ENCODE measurements around the gene FARS2. TPM values are rescaled to one million over a fixed set of nuclear protein-coding genes. Genes with fewer than 3 reads are reported as not detected.

Gene FARS2
- polyA plus RNA-seq, 1 of the 3 experiments (the other 2 are of a cell fraction) = 12.5 TPM

GRCh38 chr6:5638666-5639065 lies 377.4 kb downstream of the FARS2 start:
- no peaks in the 10 kb centered on the region for H3F3A ChIP-seq (replicated peaks; ENCODE audit: insufficient read depth)
- CTCF ChIA-PET = no interaction called here
- peaks cover 0 to 12% of the 10 kb centered on the region in 2 experiments; a peak in 1 of 4 replicates for H3K4me1 ChIP-seq (ENCODE audit: control insufficient read depth in 1 of 2, insufficient read depth in 2 of 2, low read depth in 1 of 2, low read length in 1 of 2)
- H3K4me3 ChIP-seq (ENCODE audit: low read depth in 2 of 2, low read length in 1 of 2) = no peak overlapping the region
- H4K20me1 ChIP-seq (ENCODE audit: insufficient read depth) = no peaks in the 10 kb centered on the region
- POLR2A ChIA-PET = no interaction called here
- H2AFZ ChIP-seq (ENCODE audit: low read depth) = no peak overlapping the region
- H3K4me2 ChIP-seq = no peak overlapping the region
- TF ChIP-seq TAF1 (IDR thresholded peaks at IDR 0.05; ENCODE audit: borderline replicate concordance, low read depth, low read length) (no peak), YY1 (IDR thresholded peaks at IDR 0.05; ENCODE audit: low read depth) (no peak), FOXJ3 (CRISPR knock-in tag; IDR thresholded peaks at IDR 0.05) (no peak), TEAD4 (IDR thresholded peaks at IDR 0.05; ENCODE audit: borderline replicate concordance, insufficient read depth) (no peak), REST (IDR thresholded peaks at IDR 0.05; ENCODE audit: low read depth, low read length) (no peak), USF2 (IDR thresholded peaks at IDR 0.05; ENCODE audit: borderline replicate concordance, low read depth, low read length) (no peak), GATA2 (CRISPR knock-in tag; IDR thresholded peaks at IDR 0.05) (no peak), EZH2phosphoT487 (IDR thresholded peaks at IDR 0.05; ENCODE audit: borderline replicate concordance, low read depth) (no peak), MAX (IDR thresholded peaks at IDR 0.05; ENCODE audit: low read depth) (no peak), JUND (IDR thresholded peaks at IDR 0.05) (no peak), TCF12 (IDR thresholded peaks at IDR 0.05) (no peak), FOXM1 (IDR thresholded peaks at IDR 0.05; ENCODE audit: low read depth) (no peak), FOSL2 (IDR thresholded peaks at IDR 0.05; ENCODE audit: borderline replicate concordance, low read depth) (no peak), MXI1 (IDR thresholded peaks at IDR 0.05; ENCODE audit: low read depth, low read length) (no peak), RXRA (IDR thresholded peaks at IDR 0.05; ENCODE audit: borderline replicate concordance, low read depth) (no peak), CTCF (IDR thresholded peaks at IDR 0.05) (no peak), IRF3 (IDR thresholded peaks at IDR 0.05; ENCODE audit: low read depth, low read length) (no peak), SIN3A (IDR thresholded peaks at IDR 0.05; ENCODE audit: borderline replicate concordance, low read depth, low read length) (no peak), RFX5 (IDR thresholded peaks at IDR 0.05; ENCODE audit: low read length) (no peak), CHD2 (IDR thresholded peaks at IDR 0.05; ENCODE audit: low read length, partially characterized antibody) (no peak)
- H3K27me3 ChIP-seq (ENCODE audit: insufficient read depth) = no peaks in the 10 kb centered on the region
- peaks cover 0 to 2% of the 10 kb centered on the region in 2 experiments for H3K36me3 ChIP-seq (replicated peaks in 1 of 2; ENCODE audit: control insufficient read depth in 1 of 2, insufficient read depth in 2 of 2, low read length in 1 of 2)
- H3K27ac ChIP-seq (ENCODE audit: low read depth in 2 of 2, low read length in 1 of 2) = no peak overlapping the region
- WGBS (ENCODE audit: low lambda C conversion rate) = 100% methylated on average over 3 of the region's 8 CpGs
- no peak for DNase-seq
- no peaks in the 10 kb centered on the region for H3K79me2 ChIP-seq (ENCODE audit: insufficient read depth)
- H3K9ac ChIP-seq = no peak overlapping the region
- H3K9me2 ChIP-seq = no peaks in the 10 kb centered on the region
- H3K9me3 ChIP-seq = peaks cover 6% of the 10 kb centered on the region
